Stimulated activated CD8-positive, alpha-beta memory T cell treated with anti-CD3 and anti-CD28 coated beads, Interleukin-15, amount 100 ng/mL, for 4 hours (primary cell): ENCODE data around the gene LRP2BP.
"Not testable (repeated sequence)": the region's sequence is repeated elsewhere in the genome, so short reads cannot be mapped to it uniquely, and the experiment has no call there.

Experiments
- DNase-seq, 2 donors: peaks; one replicate each; pipeline ENCODE4 v3.0.0-alpha.2; 2020; ENCODE audit warnings: low read depth in 2 of 2

The LRP2BP gene

DNA sequence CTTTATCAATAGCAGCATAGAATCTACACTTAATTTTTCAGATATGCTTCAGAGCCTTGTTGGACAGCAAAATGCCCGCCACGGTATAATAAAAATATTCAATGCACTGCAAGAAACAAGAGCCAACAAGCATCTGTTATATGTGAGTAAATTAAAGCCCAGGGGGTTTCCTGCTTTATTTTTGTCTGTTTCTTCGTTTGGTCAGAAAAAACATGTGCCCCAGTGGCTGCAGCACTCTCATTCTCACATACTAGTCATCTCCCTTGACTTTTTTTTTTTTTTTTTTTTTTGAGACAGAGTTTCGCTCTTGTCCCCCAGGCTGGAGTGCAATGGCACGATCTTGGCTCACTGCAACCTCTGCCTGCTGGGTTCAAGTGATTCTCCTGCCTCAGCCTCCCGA is 33.2 kb downstream of the LRP2BP start:
- DNase-seq, result not testable (repeated sequence)

DNA sequence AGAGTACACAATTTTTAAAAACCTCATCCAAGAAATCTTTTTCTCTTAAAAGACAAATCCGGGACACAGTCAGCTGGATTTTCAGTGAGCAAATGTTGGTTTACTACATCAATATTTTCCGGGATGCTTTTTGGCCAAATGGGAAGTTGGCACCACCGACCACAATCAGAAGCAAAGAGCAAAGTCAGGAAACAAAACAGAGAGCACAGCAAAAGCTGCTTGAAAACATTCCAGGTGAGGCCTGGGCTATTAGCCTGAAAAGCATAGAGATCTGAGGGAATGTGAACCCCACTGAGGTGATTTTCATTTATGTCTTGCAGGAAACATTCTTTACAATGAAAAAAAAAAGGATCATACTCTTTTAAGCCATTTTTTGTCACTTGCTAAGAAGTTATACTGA is 33.9 kb downstream of the LRP2BP start:
- no peak for DNase-seq

DNA sequence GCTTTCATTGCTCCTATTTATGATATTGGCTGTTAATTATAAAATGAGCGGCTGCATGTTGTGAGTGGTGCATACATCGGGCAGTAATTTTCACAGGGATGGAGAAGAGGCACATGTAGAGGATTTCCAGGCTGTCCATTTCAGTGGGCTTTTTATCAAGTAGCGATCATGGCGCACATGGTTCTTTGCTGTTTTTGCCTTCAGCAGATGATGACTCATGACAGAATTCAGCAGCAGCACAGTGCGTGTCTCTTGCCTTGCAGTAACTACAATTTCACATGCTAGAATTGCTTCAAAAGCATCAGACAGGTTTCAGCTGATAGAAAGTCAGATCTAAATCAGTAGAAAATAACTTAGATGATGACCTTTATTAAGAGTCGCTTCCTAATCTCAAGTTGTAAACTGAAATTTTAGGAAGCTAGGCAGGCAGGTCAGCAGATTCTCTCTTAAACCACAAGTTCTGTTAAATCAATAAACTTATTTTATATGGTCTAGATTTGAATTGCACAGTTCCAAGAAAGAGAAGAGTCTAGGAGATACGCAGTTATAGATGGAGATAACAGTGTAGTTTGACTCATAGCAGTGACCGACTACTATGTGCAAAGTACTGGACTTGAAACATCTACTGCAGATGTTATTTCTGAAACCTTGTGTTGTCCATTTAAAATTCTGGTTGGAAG is 35.8 kb downstream of the LRP2BP start:
- no peak for DNase-seq

DNA sequence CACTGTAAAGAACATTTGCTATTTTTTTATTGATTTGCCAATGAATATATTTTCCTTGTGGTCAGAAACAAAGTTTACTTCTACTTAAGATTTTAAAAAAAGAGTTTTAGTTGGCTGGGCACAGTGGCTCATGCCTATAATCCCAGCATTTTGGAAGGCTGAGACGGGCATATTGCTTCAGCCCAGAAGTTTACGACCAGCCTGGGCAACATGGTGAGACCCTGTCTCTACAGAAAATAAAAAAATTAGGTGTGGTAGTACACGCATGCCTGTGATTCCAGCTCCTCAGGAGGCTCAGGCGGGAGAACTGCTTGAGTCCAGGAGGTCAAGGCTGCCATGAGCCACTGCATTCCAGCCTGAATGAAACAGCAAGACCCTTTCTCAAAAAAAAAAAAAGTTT is 36.8 kb downstream of the LRP2BP start:
- no peak for DNase-seq

DNA sequence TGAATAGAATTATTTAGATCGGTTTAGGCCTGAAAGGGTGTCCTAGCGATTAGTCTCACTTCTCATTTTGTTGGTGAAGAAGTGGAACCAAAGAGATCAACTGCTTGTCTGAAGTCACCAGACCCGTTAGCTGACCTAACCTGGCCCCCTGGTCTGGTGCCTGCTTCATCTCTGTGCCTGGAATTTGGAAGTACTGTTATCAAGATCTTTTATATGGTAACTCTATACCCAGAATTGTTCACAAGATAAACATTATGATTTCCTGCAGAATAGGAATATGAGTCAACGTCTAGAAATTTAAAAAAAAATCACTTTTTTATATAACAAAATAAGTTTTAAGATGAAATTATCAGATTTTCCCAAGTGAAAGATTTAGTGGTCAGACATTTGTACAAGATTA is 37.2 kb downstream of the LRP2BP start:
- no peak for DNase-seq

DNA sequence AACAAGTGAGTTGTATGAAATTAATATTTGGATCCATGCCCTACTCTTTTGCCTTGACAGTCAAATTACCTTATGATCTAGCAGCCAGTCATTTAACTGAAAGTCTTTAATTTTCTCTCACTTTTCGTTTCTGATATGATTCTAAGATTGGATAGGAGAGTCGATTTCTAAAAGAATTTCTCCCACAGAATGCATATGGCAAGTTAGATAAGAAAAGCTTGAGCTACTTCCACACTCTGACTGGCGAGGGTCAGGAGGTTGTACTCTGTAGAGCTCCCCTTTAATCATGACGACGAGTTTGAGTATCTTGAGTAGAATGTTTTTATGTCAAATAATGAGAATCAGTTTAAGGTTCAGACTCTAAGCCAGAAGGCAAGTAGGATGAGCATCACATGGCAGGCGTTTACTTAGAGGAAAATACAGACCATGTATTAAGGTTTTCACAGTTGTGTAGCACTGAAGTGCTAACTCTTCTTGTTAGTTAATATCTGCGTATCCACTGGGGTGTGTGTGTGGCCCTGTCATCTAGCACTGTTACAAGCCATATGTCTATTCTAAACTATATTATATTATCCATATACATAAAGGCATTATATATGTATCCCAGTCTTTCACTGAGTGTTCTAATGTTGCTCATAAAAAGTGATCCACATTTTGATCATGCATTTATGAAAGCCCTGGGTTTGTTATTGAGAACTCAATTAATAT is 37.8 kb downstream of the LRP2BP start:
- DNase-seq, result no peak

DNA sequence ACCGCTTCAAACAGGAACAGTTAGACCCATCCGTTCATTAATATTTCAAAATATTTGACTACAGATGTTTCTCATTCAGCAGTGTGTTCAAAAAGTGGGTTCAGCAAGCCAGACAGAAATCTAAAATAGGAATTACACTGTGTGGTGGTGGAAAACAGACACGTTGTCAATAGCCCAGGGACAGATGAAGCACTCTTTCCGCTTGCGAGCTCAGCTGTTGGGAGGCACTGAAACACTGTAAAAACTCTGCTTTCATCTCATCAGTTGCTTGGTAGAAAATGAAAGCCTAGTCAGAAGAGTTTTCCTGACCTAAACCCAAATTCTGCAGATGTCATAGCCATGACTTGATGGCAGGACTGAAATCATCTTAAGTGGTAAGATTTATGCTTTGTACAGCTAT is 38.5 kb downstream of the LRP2BP start:
- no peak for DNase-seq

DNA sequence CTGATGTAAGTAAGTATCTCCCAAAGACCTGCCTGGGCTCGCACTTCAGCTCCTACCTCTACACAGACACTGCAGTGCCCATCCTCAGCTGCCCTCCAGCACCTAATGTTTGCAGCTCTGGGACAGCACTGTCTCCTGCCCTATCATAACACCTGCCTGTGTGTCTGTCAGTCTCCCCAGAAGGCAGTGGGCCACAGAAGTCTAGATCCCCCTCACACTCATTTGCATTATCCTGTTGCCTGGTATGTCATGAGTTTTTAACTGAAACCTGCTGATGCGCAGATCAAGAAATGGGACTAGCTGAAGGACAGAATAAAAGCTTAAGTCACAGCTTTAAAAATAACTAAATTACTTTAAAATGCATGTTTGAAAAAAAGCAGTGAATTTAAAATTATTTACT is 43.0 kb downstream of the LRP2BP start:
- no peak for DNase-seq

DNA sequence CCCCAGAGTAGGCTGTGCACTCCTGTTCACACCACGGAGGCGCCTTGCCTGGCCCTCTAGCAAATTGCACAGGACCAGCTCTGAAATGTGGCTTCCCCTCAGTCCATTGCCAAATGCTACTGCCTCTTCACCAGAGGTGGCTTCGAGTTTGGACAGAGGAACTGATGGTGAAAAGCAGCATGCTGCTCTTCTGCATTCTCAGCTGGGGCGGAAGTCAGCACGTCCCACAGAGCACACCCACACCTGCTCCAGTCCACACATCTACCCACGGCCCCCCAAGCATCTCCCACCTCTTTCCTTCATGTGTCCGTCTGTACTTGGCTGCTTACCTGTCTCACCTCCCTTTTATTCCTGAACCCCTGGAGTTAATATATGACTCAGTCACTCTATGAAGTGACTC is 43.5 kb downstream of the LRP2BP start:
- no peak for DNase-seq

DNA sequence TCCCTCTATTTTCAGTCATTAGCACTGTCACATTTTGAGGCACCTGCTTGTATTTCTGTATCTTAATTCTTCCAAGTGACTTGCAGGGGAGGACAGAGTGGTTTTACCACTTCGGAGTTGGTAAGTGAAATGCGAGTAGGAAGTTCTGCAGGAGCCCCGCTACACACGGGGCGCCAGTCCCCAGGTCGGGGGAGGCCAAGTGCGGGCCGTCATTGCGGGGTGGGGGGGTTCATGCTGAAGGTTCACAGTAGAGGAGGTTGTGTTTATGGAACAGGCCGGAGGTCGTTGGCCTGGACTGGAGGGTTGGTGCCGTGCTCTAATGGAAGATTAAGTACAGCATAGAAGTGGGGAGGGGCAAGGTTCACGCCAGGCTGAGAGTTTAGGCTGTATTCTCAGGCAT is 44.0 kb downstream of the LRP2BP start:
- DNase-seq, result no peak

DNA sequence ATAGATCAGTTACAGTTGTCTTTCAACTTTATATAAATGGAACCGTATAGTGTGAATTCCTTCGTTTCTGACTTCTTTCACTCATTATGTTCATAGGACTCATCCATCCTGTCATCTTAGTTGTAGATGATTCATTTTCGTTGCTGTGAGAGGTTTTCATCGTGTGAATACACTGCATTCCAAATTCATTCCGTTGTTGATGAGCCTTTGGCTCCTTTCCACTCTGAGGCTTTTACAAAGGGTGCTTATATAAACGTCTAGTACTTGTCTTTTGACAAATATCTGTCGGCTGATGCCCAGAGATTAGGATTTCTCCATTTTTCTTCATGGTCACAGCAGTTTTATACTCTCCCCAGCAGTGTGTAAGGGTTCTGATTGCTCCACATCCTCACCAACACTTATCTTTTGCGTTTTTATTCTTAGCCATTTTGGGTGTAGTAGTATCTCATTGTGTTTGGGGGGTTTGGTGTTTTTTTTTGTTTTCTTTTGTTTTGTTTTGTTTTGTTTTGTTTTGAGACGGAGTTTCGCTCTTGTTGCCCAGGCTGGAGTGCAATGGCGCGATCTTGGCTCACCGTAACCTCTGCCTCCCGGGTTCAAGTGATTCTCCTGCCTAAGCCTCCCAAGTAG is 48.6 kb downstream of the LRP2BP start:
- no peak for DNase-seq

DNA sequence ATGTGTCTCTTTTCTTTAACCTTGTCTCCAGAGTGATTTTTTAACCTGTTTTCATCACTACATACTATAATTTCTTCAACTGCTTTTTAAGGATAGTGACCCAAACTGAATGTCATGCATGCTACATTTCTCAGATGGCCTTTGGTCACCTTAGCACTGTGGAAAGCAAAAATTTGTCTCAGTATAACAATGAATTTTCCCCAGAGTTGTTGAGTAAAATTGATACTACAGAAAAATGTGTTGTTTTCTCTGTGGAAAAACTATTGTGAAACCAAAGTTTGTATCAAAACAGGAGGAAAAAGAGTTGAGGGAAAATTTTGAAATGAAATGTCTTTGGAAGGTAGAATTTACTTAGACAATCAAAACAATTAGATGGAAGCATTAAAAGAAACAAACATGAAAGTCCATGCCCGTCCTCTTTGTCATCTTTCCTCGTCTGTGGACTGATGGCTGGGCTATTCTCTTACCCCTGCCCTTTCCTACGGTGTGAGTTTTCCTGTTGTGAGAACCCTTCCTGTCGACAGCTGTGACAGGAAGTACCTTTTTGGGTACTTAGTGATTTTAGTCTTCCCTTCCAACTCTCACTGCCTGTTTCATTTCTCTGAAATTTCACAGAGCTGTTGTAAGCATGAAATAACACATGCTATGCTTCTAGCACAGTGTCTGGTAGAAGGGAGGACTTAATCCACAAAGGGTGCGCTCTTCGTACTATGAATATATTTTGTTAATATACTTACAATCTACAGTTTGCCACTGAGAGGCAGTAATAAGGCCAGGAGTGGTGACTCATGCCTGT is 50.8 kb downstream of the LRP2BP start:
- DNase-seq, result no peak

DNA sequence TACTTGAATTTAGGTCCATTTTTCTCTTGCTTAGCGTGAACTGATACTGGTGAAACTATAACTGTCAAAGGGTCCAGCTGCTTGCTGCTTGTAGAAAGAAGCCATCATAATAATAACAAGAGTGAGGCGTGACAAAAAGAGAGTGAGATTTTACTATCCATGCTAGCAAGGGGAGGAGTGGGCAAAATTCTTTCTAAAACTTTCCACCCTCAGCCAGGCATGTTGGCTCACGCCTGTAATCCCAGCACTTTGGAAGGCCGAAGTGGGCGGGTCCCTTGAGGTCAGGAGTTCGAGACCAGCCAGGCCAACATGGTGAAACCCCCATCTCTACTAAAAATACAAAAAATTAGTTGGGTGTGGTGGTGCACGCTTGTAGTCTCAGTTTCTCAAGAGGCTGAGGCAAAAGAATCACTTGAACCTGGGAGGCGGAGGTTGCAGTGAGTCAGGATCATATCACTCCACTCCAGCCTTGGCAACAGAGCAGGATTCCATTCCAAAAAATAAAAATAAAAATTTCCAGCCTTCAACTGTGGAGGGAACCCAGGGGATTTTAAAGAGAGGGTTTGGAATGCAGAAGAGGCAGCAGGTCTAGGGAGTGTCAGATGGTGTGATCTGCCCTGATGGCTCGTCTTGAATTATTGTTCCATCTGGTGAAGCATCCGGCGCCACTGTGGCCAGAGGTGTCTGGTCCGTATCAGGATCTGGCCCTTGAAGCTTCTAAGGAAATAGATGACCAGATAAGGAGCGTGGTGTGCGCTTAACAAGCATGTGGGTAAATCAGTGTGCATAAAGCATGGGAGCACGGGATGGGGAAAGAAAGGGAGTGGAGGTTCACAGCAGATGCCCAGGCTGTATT is 51.8 kb downstream of the LRP2BP start:
- no peak for DNase-seq

DNA sequence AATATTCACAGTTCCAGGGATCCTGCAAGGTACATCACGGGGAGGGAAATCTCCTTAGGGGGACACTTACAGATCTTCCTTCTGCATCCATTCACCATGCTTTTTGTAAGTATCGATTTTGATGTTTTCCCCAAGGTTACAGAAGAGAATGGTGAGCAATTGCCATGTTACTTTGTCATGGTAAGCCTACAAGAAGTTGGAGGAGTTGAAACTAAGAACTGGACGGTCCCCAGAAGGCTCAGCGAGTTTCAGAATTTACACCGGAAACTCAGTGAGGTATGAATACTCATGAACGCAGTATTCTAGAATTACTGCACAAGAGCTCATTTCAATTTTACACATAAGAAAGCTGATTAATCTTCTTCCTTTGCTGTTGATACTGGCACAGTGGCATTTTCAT is 53.9 kb downstream of the LRP2BP start:
- DNase-seq, result no peak

DNA sequence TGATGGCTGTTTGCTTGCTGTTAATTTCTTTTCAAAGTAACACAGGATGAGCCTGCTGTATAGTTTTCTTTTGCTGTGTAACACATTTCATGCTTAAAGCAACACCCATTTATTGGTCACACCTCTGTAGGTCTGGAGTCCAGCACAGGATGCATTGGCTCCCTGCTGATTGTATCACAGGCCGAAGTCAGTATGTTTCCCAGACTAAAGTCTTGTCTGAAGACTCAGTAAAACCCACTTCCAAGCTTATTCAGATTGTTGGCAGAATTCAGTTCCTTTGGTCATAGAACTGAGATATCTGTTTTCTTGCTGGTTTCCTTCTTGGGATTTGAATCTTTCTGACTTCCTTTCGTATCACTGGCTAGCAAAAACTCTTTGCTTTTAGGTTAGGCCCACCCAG is 54.3 kb downstream of the LRP2BP start:
- DNase-seq, result no peak

DNA sequence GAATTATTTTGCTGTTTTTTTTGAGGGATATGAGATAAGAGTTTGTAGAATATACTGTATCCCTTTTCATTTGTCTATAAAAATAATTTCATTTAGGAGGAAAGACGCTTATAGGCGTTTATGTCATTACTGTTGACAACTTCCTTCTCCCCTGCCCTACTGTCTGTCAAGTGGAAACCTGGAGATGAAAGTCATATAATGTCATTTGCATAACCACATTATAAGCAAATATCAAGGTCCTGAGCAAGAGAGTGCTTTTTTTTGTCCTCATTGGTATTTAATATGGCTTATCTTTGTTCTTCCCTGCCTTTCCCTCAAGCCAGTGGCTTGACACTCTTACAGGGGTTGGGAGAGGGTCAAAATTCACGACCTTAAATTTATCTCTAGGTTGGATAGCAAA is 55.8 kb downstream of the LRP2BP start:
- DNase-seq, result no peak

DNA sequence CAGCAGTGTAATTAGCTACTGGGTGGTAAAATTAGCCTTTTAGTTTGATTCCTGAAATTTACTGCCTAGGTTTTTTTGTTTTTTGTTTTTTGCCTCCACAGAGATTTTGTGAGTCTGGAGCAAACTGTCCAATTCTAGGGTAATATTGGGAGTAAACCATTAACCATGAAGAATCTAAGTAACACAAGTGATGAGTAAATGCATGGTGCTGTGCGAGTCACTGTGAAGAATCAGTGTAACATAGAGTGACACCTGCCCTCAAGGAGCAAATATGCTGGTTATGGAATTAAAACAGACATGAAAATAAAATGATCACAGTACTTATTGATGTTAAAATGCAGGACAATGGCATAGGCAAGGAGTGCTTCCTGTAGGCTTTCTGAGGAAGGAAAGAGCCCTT is 60.1 kb downstream of the LRP2BP start:
- no peak for DNase-seq

DNA sequence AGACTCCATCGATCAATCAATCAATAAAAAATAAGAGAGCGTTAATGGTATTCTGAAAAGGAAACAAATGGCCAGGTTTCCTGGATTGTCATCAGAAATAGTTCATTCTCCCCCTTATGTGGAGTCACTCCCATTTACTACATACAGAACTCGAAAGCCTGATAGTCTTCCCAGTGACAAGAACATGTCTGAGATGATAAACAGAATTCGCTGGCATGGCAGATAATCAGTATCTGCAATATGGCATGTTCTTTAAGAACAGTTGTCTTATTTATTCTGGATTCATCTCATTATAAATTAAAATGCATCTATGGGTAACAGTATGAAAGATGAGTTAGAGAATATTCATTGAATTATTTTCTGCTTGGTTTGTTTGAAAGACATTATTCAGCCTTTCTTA is 61.4 kb downstream of the LRP2BP start:
- no peak for DNase-seq

DNA sequence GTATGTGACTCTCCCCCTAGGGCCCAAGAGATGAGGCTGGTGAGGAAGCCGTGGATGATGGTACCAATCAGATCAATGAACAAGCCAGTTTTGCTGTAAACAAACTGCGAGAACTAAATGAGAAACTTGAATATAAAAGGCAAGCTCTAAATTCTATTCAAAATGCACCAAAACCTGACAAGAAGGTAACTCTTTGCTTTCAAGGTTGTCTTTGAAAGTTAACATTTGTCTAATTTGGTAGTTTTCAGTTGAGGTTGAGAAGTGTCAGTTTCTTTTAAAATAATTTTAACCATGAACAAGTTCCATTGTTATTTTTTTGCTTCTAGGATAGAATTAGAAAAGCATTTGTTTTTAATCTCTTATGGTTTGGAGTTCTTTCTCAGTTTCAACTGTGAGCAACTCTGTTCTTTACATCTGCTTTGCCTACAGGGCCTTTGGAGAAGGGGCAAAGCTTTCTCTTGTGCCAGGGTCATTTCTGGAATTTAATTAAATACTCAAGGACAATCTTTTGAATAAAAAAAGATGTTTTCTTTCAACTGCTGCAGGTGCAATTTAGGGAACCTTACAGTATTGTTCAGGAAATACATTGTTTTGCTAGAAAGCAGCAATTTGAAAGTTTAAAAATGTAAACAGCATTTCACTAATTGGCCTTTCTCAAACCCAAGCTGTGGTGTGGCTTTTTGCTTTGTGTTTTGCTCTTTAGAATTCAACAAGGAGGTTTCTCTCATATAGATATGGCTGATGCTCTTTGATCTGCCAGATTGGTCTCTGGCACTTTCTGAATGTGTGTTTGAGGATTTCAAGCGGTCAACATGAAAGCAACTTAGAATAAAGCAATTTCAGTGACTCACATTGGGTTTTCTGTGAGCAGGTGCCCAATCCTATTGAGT is 62.9 kb downstream of the LRP2BP start:
- no peak for DNase-seq

DNA sequence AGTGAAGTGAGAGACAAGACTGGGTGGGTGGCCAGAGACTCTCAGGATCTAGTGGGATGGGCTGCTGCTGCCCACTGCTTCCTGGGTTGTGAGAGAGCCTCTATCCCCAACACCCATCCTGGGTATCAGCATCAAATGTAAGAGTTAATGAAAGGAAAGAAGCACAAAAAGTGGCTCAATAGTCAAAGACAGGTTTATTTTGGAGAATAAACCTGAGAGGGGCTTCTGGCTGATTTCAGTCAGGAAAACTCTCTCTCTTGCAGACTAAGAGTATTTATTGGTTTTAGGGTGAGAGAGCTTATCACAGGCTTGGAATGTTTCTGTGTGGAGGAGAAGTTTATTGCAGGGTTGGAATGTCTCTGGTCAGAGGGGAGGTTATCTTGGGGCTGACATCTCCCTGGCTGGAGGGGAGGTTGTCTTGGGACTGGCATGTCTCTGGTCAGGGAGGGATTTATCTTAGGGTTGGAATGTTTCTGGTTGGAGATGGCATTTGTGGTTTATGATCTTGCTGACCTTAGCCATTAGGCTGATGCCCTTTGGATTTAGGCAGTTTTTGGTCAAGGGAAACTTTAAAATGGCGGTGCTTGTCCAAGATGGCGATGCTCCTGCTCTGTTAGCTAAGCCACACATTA is 65.7 kb downstream of the LRP2BP start:
- not testable (repeated sequence) for DNase-seq
